ENCODE data around the gene LRMDA. TPM values are rescaled to one million over a fixed set of nuclear protein-coding genes. Genes with fewer than 3 reads are reported as not detected.
"Not testable (repeated sequence)": the region's sequence is repeated elsewhere in the genome, so short reads cannot be mapped to it uniquely, and the experiment has no call there.

The LRMDA gene
- total RNA-seq, 3 donors from 2014 or later: not detected

DNA sequence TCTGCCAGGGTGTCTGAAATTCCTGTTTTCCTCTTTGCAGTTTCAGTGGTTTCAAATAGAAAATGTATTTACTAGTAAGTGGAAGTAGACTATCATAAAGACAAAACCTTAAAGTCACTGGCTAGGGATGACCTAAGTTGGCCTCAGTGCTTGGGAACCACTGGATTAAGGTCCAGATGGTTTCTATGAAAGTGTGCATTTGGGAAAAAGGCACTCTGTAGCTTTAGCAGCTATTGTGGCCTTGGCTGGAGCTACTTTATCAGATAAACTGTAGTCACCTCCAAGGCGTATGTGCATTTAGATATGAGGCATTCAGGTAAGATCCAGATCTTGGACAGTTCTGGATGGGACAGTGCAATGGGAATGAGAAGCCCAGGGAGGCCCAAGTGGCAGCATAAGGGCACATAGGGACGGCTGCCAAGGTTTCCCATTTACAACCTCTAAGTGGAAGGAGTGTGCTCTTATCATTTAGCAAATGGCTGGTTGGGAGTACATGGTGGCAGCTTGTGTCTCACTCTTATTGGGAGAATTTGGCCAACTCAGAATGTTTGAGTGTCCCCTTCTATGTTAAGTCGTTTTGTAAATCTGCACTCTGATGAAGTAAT lies 185.6 kb downstream of the LRMDA start:
- Mint-ChIP-seq H3K36me3 (ENCODE audit: insufficient read depth) (no peaks in the 10 kb centered on the region), H3K9me3 (no peaks in the 10 kb centered on the region), H3K4me3 (no peak overlapping the region), H3K4me1 (ENCODE audit: low read depth) (no peaks in the 10 kb centered on the region), H3K27me3 (ENCODE audit: low read depth) (peaks cover 13% of the 10 kb centered on the region)
- ATAC-seq: no peak
- DNase-seq: no peak

- no peak for DNase-seq
- peaks cover 13% of the 10 kb centered on the region for H3K27me3 Mint-ChIP-seq (ENCODE audit: low read depth)
- no peak overlapping the region for H3K4me3 Mint-ChIP-seq
- ATAC-seq: no peak
- no peaks in the 10 kb centered on the region for H3K4me1 Mint-ChIP-seq (ENCODE audit: low read depth)
- no peaks in the 10 kb centered on the region for H3K9me3 Mint-ChIP-seq
- no peaks in the 10 kb centered on the region for H3K36me3 Mint-ChIP-seq (ENCODE audit: insufficient read depth)
Measured at GRCh38 chr10:75617485-75618155, 186.2 kb downstream of the LRMDA start.

DNA sequence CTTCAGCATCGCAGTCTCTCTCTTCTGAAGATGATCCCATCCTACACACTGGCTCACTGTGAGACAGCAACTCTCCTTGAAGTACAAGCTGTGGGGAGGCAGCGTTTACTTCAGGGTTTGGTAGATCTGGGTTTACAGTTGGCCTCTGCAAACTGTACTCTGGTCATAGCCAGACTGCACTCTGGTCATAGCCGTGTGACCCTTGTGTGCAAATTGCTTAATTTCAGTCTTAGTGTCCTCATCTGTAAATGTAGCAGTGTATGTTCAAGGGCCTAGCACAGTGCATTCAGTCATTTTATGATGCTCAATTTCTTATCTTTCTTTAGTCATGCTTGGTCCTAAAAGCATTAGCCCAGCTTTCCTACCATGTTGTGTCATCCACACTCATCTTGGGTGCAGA lies 188.2 kb downstream of the LRMDA start:
- ATAC-seq (no peak), DNase-seq (no peak)
- no peaks in the 10 kb centered on the region for H3K9me3 Mint-ChIP-seq
- no peaks in the 10 kb centered on the region for H3K36me3 Mint-ChIP-seq (ENCODE audit: insufficient read depth)
- peaks cover 7% of the 10 kb centered on the region for H3K27me3 Mint-ChIP-seq (ENCODE audit: low read depth)
- no peaks in the 10 kb centered on the region for H3K4me1 Mint-ChIP-seq (ENCODE audit: low read depth)
- no peak overlapping the region for H3K4me3 Mint-ChIP-seq

DNA sequence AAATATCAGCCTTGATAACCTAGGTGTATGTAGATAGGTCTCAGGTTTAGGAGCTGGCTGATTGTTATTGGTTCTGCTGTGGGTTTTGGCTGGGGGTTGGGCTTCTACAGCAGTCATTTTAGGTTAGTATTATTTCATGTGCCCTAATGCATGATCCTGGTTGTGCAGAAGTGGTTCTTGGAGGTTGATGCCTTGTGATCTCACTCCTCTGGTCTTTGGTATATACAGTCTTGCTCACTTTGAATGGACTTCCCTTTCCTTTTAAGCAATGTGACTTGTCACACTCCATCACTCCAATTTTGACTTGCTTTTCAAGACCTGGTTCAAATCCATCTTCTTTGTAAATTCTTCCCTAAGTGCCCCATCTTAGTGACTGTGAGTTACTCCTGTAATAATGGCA lies 188.9 kb downstream of the LRMDA start:
- Mint-ChIP-seq H3K4me3 (no peak overlapping the region), H3K27me3 (ENCODE audit: low read depth) (peaks cover 5% of the 10 kb centered on the region), H3K9me3 (no peaks in the 10 kb centered on the region), H3K4me1 (ENCODE audit: low read depth) (no peaks in the 10 kb centered on the region), H3K36me3 (ENCODE audit: insufficient read depth) (no peaks in the 10 kb centered on the region)
- ATAC-seq (no peak), DNase-seq (no peak)

GRCh38 chr10:75621003-75621402 lies 189.6 kb downstream of the LRMDA start:
- not testable (repeated sequence) for H3K4me1 Mint-ChIP-seq (ENCODE audit: low read depth); ATAC-seq; H3K36me3 Mint-ChIP-seq (ENCODE audit: insufficient read depth); DNase-seq; H3K9me3 Mint-ChIP-seq; H3K4me3 Mint-ChIP-seq; H3K27me3 Mint-ChIP-seq (ENCODE audit: low read depth)

DNA sequence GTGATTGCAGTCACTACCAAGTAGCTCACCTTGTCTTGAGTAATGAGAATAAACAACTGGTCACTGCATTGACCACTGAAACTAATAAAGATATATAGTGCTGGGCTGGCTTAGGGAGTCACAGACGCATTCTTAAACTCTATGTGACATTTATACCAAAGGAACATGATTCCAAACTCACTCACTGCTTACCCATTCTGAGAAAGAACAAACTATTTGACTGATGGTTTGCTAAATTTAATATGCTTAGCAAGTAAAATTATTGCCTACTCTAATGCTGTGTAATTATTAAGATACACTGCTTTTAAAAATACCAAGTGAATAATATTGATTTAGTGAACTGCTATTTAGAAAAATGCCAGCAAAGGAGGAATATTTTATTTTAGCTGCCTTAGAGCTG lies 191.1 kb downstream of the LRMDA start:
- ATAC-seq: no peak
- no peak overlapping the region for H3K4me3 Mint-ChIP-seq
- H3K36me3 Mint-ChIP-seq (ENCODE audit: insufficient read depth): no peaks in the 10 kb centered on the region
- peaks cover 3% of the 10 kb centered on the region for H3K27me3 Mint-ChIP-seq (ENCODE audit: low read depth)
- no peaks in the 10 kb centered on the region for H3K9me3 Mint-ChIP-seq
- DNase-seq: no peak
- H3K4me1 Mint-ChIP-seq (ENCODE audit: low read depth): no peaks in the 10 kb centered on the region

GRCh38 chr10:75623310-75624093 lies 192.1 kb downstream of the LRMDA start:
- no peak overlapping the region for H3K4me3 Mint-ChIP-seq
- DNase-seq: no peak
- H3K27me3 Mint-ChIP-seq (ENCODE audit: low read depth): peaks cover 2% of the 10 kb centered on the region
- no peaks in the 10 kb centered on the region for H3K36me3 Mint-ChIP-seq (ENCODE audit: insufficient read depth)
- ATAC-seq: no peak
- no peaks in the 10 kb centered on the region for H3K9me3 Mint-ChIP-seq
- no peaks in the 10 kb centered on the region for H3K4me1 Mint-ChIP-seq (ENCODE audit: low read depth)

- H3K4me3 Mint-ChIP-seq: no peak overlapping the region
Measured at GRCh38 chr10:75624638-75625037, 193.2 kb downstream of the LRMDA start.

GRCh38 chr10:75630746-75631145 lies 199.3 kb downstream of the LRMDA start:
- DNase-seq (no peak), ATAC-seq (no peak)
- Mint-ChIP-seq H3K4me1 (ENCODE audit: low read depth) (no peaks in the 10 kb centered on the region), H3K36me3 (ENCODE audit: insufficient read depth) (no peaks in the 10 kb centered on the region), H3K9me3 (no peaks in the 10 kb centered on the region), H3K4me3 (no peak overlapping the region), H3K27me3 (ENCODE audit: low read depth) (no peaks in the 10 kb centered on the region)

More at GRCh38 chr10:75624638-75625037, 193.2 kb downstream of the LRMDA start:
- Mint-ChIP-seq H3K9me3 (no peaks in the 10 kb centered on the region), H3K27me3 (ENCODE audit: low read depth) (peaks cover 2% of the 10 kb centered on the region), H3K4me1 (ENCODE audit: low read depth) (no peaks in the 10 kb centered on the region), H3K36me3 (ENCODE audit: insufficient read depth) (no peaks in the 10 kb centered on the region)
- ATAC-seq: no peak
- no peak for DNase-seq

DNA sequence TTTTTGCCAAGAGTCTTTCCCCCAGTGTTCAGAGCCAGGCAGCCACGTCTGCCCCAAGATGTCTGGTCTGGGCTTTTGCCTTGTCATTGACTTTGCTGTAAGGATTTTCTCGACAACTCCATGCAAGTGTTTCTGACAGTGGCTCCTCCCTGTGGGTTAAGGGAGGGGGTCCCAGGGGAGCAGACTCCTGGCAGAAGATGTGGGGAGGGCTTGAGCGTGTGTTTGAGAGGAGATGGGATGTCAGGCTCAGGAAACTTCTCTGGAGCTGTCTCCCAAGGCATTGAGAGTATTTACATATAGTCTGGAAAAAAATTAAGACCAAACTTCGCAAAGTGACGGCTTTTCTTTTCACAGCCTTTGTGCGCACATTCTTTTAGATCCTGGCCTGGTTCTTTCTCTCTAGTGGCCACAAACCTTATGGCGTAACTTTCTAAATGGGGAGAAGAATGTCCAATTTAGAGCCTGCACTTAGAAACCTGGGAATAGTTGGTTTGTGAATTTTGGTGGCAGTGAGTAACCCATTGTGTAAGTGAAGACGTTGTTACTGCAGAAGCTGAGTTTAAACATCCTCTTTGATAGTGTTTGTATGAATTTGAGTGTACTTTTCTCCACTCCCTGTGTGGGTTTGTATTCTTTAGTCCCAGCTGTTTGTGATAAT lies 201.5 kb downstream of the LRMDA start:
- no peak for DNase-seq
- no peaks in the 10 kb centered on the region for H3K9me3 Mint-ChIP-seq
- no peak for ATAC-seq
- no peaks in the 10 kb centered on the region for H3K4me1 Mint-ChIP-seq (ENCODE audit: low read depth)
- no peaks in the 10 kb centered on the region for H3K27me3 Mint-ChIP-seq (ENCODE audit: low read depth)
- H3K36me3 Mint-ChIP-seq (ENCODE audit: insufficient read depth): no peaks in the 10 kb centered on the region
- H3K4me3 Mint-ChIP-seq: no peak overlapping the region

DNA sequence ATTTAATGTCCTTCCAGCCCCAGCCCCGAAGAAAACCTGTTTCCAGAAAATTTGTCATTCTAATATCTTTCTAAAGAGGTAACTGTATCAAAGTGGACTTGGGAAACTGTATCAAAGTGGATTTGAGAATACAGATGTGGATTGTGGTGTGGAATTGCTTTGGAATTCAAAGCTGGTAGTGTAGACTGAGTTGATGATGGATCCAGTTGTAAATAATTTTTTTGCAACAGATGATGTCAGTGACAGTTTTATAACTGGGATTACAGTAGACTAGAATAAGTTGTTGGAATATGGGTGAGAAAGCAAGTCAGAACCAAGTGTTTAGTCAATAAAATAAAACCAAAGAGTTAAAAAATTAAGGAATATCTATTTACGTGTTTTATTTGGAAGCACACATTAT lies 202.1 kb downstream of the LRMDA start:
- peaks cover 1% of the 10 kb centered on the region for H3K27me3 Mint-ChIP-seq (ENCODE audit: low read depth)
- DNase-seq (no peak), ATAC-seq (no peak)
- no peaks in the 10 kb centered on the region for H3K36me3 Mint-ChIP-seq (ENCODE audit: insufficient read depth)
- H3K9me3 Mint-ChIP-seq: no peaks in the 10 kb centered on the region
- H3K4me3 Mint-ChIP-seq: no peak overlapping the region
- no peaks in the 10 kb centered on the region for H3K4me1 Mint-ChIP-seq (ENCODE audit: low read depth)

DNA sequence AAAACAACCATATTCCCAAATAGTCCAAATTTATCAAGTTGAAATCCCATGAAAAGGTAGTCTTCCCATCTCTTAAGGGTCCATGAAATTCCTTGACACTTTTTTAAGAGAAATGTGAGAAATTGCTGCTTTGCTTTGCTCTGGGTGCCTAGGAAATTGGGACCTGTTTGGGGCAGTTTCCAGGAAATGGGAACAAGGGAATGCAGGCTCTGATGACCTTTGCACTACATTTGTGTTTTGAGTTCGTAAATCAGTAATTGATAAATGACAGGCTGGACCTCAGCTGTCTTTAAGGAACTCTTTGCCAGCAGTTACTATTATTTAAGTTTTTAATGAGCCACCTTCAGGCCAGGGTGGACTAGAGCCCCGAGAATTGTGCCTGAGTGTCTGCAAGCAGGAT lies 203.5 kb downstream of the LRMDA start:
- no peak for ATAC-seq
- no peak for DNase-seq
- Mint-ChIP-seq H3K9me3 (no peaks in the 10 kb centered on the region), H3K4me3 (no peak overlapping the region), H3K27me3 (ENCODE audit: low read depth) (peaks cover 1% of the 10 kb centered on the region), H3K4me1 (ENCODE audit: low read depth) (no peaks in the 10 kb centered on the region), H3K36me3 (ENCODE audit: insufficient read depth) (no peaks in the 10 kb centered on the region)

DNA sequence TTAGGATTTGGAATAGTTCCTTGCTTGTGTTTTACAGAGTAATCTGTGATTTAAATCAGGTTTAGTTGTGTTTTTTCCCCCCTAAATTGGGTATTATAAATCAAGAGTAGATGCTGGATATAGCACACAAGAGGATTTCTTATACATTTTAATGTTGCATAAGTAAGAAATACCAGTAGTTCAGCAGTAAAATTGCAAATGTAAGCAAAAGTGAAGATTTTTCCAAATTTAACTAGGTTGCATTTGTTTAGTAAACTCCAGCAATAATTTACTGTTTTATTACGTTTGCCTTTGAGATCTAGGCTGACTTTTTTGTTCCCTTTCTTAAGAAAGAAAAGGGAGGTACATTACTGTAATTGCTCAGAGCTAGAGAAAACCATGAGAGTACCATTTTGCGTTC lies 207.3 kb downstream of the LRMDA start:
- no peak overlapping the region for H3K4me3 Mint-ChIP-seq

GRCh38 chr10:75639736-75640135 lies 208.3 kb downstream of the LRMDA start:
- Mint-ChIP-seq H3K36me3 (ENCODE audit: insufficient read depth) (no peaks in the 10 kb centered on the region), H3K4me3 (no peak overlapping the region), H3K27me3 (ENCODE audit: low read depth) (peaks cover 3% of the 10 kb centered on the region), H3K9me3 (no peaks in the 10 kb centered on the region), H3K4me1 (ENCODE audit: low read depth) (no peaks in the 10 kb centered on the region)
- no peak for ATAC-seq
- DNase-seq: no peak

More for the DNA sequence above, 207.3 kb downstream of the LRMDA start:
- Mint-ChIP-seq H3K36me3 (ENCODE audit: insufficient read depth) (no peaks in the 10 kb centered on the region), H3K9me3 (no peaks in the 10 kb centered on the region), H3K27me3 (ENCODE audit: low read depth) (peaks cover 3% of the 10 kb centered on the region), H3K4me1 (ENCODE audit: low read depth) (no peaks in the 10 kb centered on the region)
- DNase-seq (no peak), ATAC-seq (no peak)

Measured in activated T-cell treated with anti-CD3 and anti-CD28 coated beads, Interleukin-2, amount 50 U/mL, for 4 hours (primary cell).